GM23338 (cell line): ENCODE measurements around the gene SYT7. TPM values are rescaled to one million over a fixed set of nuclear protein-coding genes. Genes with fewer than 3 reads are reported as not detected.
A peak's percentile ranks its signal among the peaks of the same experiment; 100 is the strongest.

Experiments used
- ATAC-seq: fragments of 200-7000 bp; cut with Tn5 transposase; 3 replicates; pipeline ENCODE4 v1.9.1; 2020
- DNase-seq: peaks from one replicate; pipeline ENCODE4 v3.0.0-alpha.2; 2015; ENCODE audit warnings: low spot score
- H2AFZ ChIP-seq: fragments of 200-600 bp; sonication (generic); 2 replicates; pipeline ENCODE4 v1.8.0; 2016; ENCODE audit warnings: antibody characterized with exemption, mild to moderate bottlenecking, moderate library complexity
- H3F3A ChIP-seq: fragments of 200-600 bp; sonication (generic); replicated peaks from 2 replicates; pipeline ENCODE4 v1.8.0; 2017; ENCODE audit warnings: antibody characterized with exemption, mixed run types, low read depth
- H3K27ac ChIP-seq: fragments of 200-600 bp; sonication (generic); 2 replicates; pipeline ENCODE4 v1.6.1; 2016; ENCODE audit warnings: low read depth
- H3K27me3 ChIP-seq: fragments of 200-600 bp; sonication (generic); 2 replicates; pipeline ENCODE4 v1.8.0; 2016; ENCODE audit warnings: mild to moderate bottlenecking, mixed run types, moderate library complexity; ENCODE audit not compliant: insufficient read depth
- H3K36me3 ChIP-seq: fragments of 200-600 bp; sonication (generic); 2 replicates; pipeline ENCODE4 v1.8.0; 2016; ENCODE audit warnings: mild to moderate bottlenecking; ENCODE audit not compliant: insufficient read depth
- H3K4me1 ChIP-seq: fragments of 200-600 bp; sonication (generic); 2 replicates; pipeline ENCODE4 v1.8.0; 2016; ENCODE audit warnings: mild to moderate bottlenecking, moderate library complexity; ENCODE audit not compliant: insufficient read depth
- H3K4me2 ChIP-seq: fragments of 200-600 bp; sonication (generic); 2 replicates; pipeline ENCODE4 v1.7.1; 2017; ENCODE audit warnings: mixed run types
- H3K4me3 ChIP-seq: fragments of 200-600 bp; sonication (generic); 2 replicates; pipeline ENCODE4 v1.6.1; 2016; ENCODE audit warnings: mixed run types
- H3K79me2 ChIP-seq: fragments of 200-600 bp; sonication (generic); replicated peaks from 2 replicates; pipeline ENCODE4 v1.8.0; 2017; ENCODE audit warnings: mild to moderate bottlenecking; ENCODE audit not compliant: insufficient read depth
- H3K9me2 ChIP-seq: fragments of 200-600 bp; sonication (generic); 2 replicates; pipeline ENCODE4 v1.8.0; 2017; ENCODE audit not compliant: insufficient read depth
- H4K20me1 ChIP-seq: fragments of 200-600 bp; sonication (generic); replicated peaks from 2 replicates; pipeline ENCODE4 v1.8.0; 2017; ENCODE audit warnings: mild to moderate bottlenecking; ENCODE audit not compliant: insufficient read depth
- H3K27ac Mint-ChIP-seq: 2 replicates; pipeline ENCODE4 v1.8.0; 2020; ENCODE audit warnings: inconsistent platforms, mild to moderate bottlenecking, moderate library complexity, mixed read lengths
- H3K27me3 Mint-ChIP-seq: 3 replicates; pipeline ENCODE4 v1.8.0; 2022; ENCODE audit warnings: low read depth, mild to moderate bottlenecking, moderate library complexity, mixed read lengths, inconsistent platforms; ENCODE audit not compliant: insufficient read depth, poor library complexity
- H3K36me3 Mint-ChIP-seq: 3 replicates; pipeline ENCODE4 v1.8.0; 2021; ENCODE audit warnings: low read depth, mild to moderate bottlenecking, inconsistent platforms, moderate library complexity, mixed read lengths
- H3K4me1 Mint-ChIP-seq: 3 replicates; pipeline ENCODE4 v1.8.0; 2020; ENCODE audit warnings: mild to moderate bottlenecking, inconsistent platforms, mixed read lengths
- H3K4me3 Mint-ChIP-seq: 3 replicates; pipeline ENCODE4 v1.8.0; 2021; ENCODE audit warnings: moderate library complexity, mild to moderate bottlenecking, inconsistent platforms, mixed read lengths
- H3K9me3 Mint-ChIP-seq: 3 replicates; pipeline ENCODE4 v1.8.0; 2020; ENCODE audit warnings: moderate library complexity, mild to moderate bottlenecking, inconsistent platforms, mixed read lengths
- NANOG ChIP-seq: IDR thresholded peaks from 2 replicates; pipeline ENCODE4 v1.6.1; 2016; ENCODE audit warnings: antibody characterized with exemption, borderline replicate concordance
- STAT1 ChIP-seq: IDR thresholded peaks from one replicate; pipeline ENCODE4 v1.6.1; 2016; ENCODE audit warnings: antibody characterized with exemption; ENCODE audit not compliant: unreplicated experiment
- ZNF114 ChIP-seq: fragments of 250-450 bp; sonication (Bioruptor Pico); IDR thresholded peaks from 2 replicates; pipeline ENCODE4 v1.5.0; 2020; ENCODE audit warnings: mild to moderate bottlenecking, moderate library complexity
- ZNF331 ChIP-seq: fragments of 250-450 bp; sonication (Bioruptor Pico); IDR thresholded peaks from 2 replicates; pipeline ENCODE4 v1.5.0; 2020; ENCODE audit warnings: low read depth, mild to moderate bottlenecking, moderate library complexity
- ZNF462 ChIP-seq: fragments of 250-450 bp; sonication (Bioruptor Pico); IDR thresholded peaks from 2 replicates; pipeline ENCODE4 v1.5.0; 2020; ENCODE audit warnings: mild to moderate bottlenecking, moderate library complexity
- polyA plus RNA-seq: library from polyadenylated mRNA; unstranded; fragments of >200 nt; fragmentation: Nextera tagmentation; extraction: Ambion mirVana; gene quantifications from 2 replicates; pipeline ENCODE4 v1.2.1, GENCODE V29; 2016
- total RNA-seq: library from RNA; depleted of rRNA; stranded (reverse); fragments of >200 nt; shearing (Covaris generic); gene quantifications from 2 replicates; pipeline ENCODE4 v1.2.3, GENCODE V29; 2014
- TF ChIP-seq, protein P1 (sequence below): IDR thresholded peaks from 2 replicates; pipeline ENCODE4 v1.6.1; 2016; ENCODE audit warnings: antibody characterized with exemption

The SYT7 gene
- total and polyA plus RNA-seq, 2 experiments from 2014 or later, result 1.6 to 10.3 TPM

GRCh38 chr11:61528114-61528513 is 52.8 kb downstream of the SYT7 start:
- no peak overlapping the region for H3K27ac Mint-ChIP-seq
- H3K27me3 Mint-ChIP-seq, result peaks cover 13% of the 10 kb centered on the region
- H3K4me2 ChIP-seq, result no peak overlapping the region

More at GRCh38 chr11:61528114-61528513, 52.8 kb downstream of the SYT7 start:
- Histone ChIP-seq H3K79me2 (no peaks in the 10 kb centered on the region), H3K27me3 (no peaks in the 10 kb centered on the region), H3K4me1 (no peaks in the 10 kb centered on the region), H4K20me1 (no peaks in the 10 kb centered on the region), H3K9me2 (no peaks in the 10 kb centered on the region), H3K4me3 (no peak overlapping the region), H3K36me3 (no peaks in the 10 kb centered on the region), H3F3A (no peaks in the 10 kb centered on the region), H2AFZ (no peak overlapping the region), H3K27ac (no peak overlapping the region)
- no peaks in the 10 kb centered on the region; the same call in 2 of the 3 replicates for H3K36me3 Mint-ChIP-seq
- H3K9me3 Mint-ChIP-seq, result no peaks in the 10 kb centered on the region
- peaks cover 17% of the 10 kb centered on the region for H3K4me1 Mint-ChIP-seq
- no peak for TF ChIP-seq ZNF114 (CRISPR knock-in tag)
- TF ChIP-seq STAT1, result no peak
- TF ChIP-seq NANOG, result no peak
- no peak for TF ChIP-seq ZNF462 (CRISPR knock-in tag)
- TF ChIP-seq ZNF331 (CRISPR knock-in tag), result no peak
- TF ChIP-seq, protein P1, sequence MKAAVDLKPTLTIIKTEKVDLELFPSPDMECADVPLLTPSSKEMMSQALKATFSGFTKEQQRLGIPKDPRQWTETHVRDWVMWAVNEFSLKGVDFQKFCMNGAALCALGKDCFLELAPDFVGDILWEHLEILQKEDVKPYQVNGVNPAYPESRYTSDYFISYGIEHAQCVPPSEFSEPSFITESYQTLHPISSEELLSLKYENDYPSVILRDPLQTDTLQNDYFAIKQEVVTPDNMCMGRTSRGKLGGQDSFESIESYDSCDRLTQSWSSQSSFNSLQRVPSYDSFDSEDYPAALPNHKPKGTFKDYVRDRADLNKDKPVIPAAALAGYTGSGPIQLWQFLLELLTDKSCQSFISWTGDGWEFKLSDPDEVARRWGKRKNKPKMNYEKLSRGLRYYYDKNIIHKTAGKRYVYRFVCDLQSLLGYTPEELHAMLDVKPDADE, result no peak
- H3K4me3 Mint-ChIP-seq, result no peak overlapping the region
- ATAC-seq (peak; percentile 48), DNase-seq (no peak)
